ENCODE results near the gene RPN2.

RPN2 gene

GRCh38 chr20:37257988-37258387, 78.9 kb downstream of the RPN2 start:
- no peak for TF ChIP-seq CTCF (IDR thresholded peaks at IDR 0.05; ENCODE audit: low read depth, low read length)
- no peak overlapping the region for H3K4me3 ChIP-seq (ENCODE audit: low read depth, low read length)
- no peak for DNase-seq (ENCODE audit: low read depth, low spot score)
- in situ Hi-C loops (cut with HindIII; ENCODE audit: low sequenced_read_pairs) = no loop called here

DNA sequence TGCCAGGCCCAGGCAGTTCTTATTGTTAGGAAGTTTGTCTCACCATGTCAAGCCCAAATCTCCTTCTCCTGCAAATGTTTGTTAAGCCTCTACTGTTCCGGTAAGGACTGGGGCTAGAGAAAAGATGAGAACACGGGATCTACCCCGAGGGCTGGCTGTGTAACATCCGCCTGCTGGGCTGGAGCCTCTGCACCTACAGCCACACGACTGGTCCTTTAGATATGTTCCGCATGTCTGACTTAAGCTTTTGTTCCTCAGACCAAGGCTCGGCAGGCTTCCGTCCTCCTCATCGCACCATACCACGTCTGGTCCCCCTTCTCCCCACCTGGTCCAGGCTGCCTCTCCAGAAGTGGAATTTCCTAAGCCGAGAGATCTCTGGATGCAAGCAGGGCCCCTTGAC, 79.9 kb downstream of the RPN2 start:
- no peak for DNase-seq (ENCODE audit: low read depth, low spot score)
- in situ Hi-C loops (cut with HindIII; ENCODE audit: low sequenced_read_pairs) = no loop called here
- no peak for TF ChIP-seq CTCF (IDR thresholded peaks at IDR 0.05; ENCODE audit: low read depth, low read length)
- no peak overlapping the region for H3K4me3 ChIP-seq (ENCODE audit: low read depth, low read length)

DNA sequence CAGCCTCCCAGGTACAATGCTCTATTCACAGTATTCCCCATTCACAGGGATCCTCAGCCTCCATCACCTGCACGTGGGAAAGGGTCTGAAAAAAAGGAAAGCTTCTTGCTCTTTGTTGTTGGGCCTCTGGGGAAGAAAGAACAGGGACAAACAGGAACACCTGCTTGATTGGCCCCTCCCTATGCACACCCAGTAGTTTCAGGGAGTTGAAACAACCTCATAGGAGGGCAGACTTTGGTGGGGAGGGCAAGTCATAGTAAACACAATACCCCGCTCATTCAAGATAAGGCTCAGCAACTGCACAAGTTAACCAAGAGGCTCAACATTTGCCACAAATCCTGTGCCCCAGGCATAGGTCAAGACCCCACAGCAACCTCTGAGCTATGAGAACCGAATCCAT, 80.7 kb downstream of the RPN2 start:
- in situ Hi-C loops (cut with HindIII; ENCODE audit: low sequenced_read_pairs) = no loop called here
- H3K4me3 ChIP-seq (ENCODE audit: low read depth, low read length) = no peak overlapping the region
- TF ChIP-seq CTCF (IDR thresholded peaks at IDR 0.05; ENCODE audit: low read depth, low read length) = no peak
- no peak for DNase-seq (ENCODE audit: low read depth, low spot score)

GRCh38 chr20:37260923-37261322, 81.8 kb downstream of the RPN2 start:
- in situ Hi-C loops (cut with HindIII; ENCODE audit: low sequenced_read_pairs) = no loop called here
- no peak for TF ChIP-seq CTCF (IDR thresholded peaks at IDR 0.05; ENCODE audit: low read depth, low read length)

GRCh38 chr20:37261714-37262113, 82.6 kb downstream of the RPN2 start, which contains the start of gene GHRH:
GHRH (minus strand) TSS chr20:37261814; CDS start chr20:37256889, 4,925 bp downstream.
- TF ChIP-seq CTCF (IDR thresholded peaks at IDR 0.05; ENCODE audit: low read depth, low read length) = no peak
- in situ Hi-C loops (cut with HindIII; ENCODE audit: low sequenced_read_pairs) = no loop called here
- H3K4me3 ChIP-seq (ENCODE audit: low read depth, low read length) = no peak within 1 kb of the TSS
- no peak for DNase-seq (ENCODE audit: low read depth, low spot score)

More at GRCh38 chr20:37260923-37261322, 81.8 kb downstream of the RPN2 start:
- H3K4me3 ChIP-seq (ENCODE audit: low read depth, low read length) = no peak overlapping the region
- no peak for DNase-seq (ENCODE audit: low read depth, low spot score)

DNA sequence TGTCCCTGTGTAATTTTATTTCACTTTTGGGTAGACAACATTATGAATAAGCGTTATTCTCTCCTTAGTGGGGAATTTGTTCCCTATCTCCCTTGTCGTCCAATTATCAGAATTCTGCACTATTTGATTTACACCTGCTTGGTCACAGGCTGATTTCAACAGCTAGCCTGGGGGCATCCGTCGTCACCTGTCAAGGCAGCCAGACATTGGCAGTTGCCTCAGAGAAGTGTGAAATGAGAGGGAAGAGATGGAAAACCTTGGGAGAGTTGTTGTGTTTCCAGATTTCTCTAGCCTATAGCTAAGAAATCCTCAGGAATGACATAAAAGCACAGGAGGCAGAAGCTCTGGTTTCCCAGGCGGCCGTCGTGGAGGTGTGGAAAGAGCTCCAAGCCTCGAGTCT, 83.4 kb downstream of the RPN2 start:
- H3K4me3 ChIP-seq (ENCODE audit: low read depth, low read length) = no peak overlapping the region
- no peak for DNase-seq (ENCODE audit: low read depth, low spot score)
- in situ Hi-C loops (cut with HindIII; ENCODE audit: low sequenced_read_pairs) = no loop called here
- no peak for TF ChIP-seq CTCF (IDR thresholded peaks at IDR 0.05; ENCODE audit: low read depth, low read length)

DNA sequence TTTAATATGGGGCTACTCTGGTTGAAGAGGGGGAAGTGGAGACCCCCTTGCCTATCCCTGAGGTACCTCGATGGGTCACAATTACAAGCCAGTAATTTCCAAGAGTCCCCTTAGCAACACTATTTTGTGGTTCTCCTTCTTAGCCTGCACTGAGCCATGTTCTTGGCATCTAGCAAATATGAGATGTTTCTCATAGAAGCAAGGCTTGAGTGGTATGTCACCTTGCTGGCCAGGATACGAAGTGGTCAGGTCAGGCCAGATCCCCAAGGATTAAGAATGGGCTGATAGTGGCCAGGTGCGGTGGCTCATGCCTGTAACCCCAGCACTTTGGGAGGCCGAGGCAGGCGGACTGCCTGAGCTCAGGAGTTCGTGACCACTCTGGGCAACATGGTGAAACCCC, 84.6 kb downstream of the RPN2 start:
- DNase-seq (ENCODE audit: low read depth, low spot score) = no peak
- in situ Hi-C loops (cut with HindIII; ENCODE audit: low sequenced_read_pairs) = no loop called here
- no peak for TF ChIP-seq CTCF (IDR thresholded peaks at IDR 0.05; ENCODE audit: low read depth, low read length)
- H3K4me3 ChIP-seq (ENCODE audit: low read depth, low read length) = no peak overlapping the region
